ENCODE measurements around the gene CRACR2B. TPM values are rescaled to one million over a fixed set of nuclear protein-coding genes. Genes with fewer than 3 reads are reported as not detected.
A peak's percentile ranks its signal among the peaks of the same experiment; 100 is the strongest.

The CRACR2B gene
- total and polyA plus RNA-seq, 2 of the 13 experiments (the other 11 are each of a cell fraction or from before 2014, with no cell fraction given) = 14.9 to 21.0 TPM

DNA sequence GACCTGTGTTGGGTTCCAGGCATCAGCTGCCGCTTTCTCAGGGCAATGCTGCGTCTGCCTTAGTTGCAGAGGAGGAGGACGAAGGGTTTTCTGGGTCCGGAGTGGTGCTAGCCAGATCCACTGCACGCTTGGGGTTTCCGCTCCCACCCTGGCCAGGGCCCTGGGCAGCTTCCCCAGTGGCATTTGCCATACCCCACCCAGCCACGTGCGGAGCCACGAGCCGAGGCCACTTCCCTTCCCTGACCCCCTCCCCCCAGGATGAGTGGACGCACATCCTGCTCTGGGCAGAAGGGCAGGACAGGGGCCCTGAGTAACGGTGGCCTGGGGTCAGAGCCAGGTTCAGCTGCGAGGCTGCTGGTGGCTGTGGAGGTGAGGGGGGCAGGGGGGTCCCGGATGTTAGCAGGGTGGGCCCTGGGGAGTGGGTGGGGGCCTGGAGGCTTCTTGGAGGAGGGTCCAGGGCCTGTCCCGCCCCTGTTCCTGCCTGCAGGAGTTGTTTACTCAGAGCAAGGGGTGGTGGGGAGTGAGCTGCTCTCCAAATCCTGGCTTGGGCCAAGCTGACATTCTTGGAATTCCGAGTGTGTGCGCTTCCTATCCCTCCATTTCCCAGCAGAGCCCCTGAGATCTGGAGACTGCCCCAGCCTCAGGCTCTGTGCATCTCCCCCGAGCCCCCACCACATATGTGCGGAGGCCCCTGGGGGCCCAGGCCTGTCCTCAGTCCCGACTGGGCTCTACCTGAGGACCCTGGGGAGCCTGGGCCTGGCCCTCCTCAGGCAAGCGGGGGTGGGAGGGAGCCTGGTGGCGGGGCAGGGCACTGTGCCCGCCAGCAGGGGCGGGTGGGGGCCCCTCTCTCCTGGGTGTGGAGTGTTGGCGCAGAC is 16.3 kb downstream of the CRACR2B start (continued):
- TF ChIP-seq HINFP (CRISPR knock-in tag; IDR thresholded peaks at IDR 0.05; ENCODE audit: low read depth) (no peak; the same call in 1 of the 2 replicates), FOXP1 (IDR thresholded peaks at IDR 0.05) (no peak), FOXP1 (CRISPR knock-in tag; IDR thresholded peaks at IDR 0.05) (peak; percentile 42), HMGA1 (CRISPR knock-in tag; conservative IDR thresholded peaks at IDR 0.05) (no peak), ZNF446 (CRISPR knock-in tag; IDR thresholded peaks at IDR 0.05) (no peak), SATB2 (CRISPR knock-in tag; IDR thresholded peaks at IDR 0.05) (no peak), ELF1 (CRISPR knock-in tag; IDR thresholded peaks at IDR 0.05) (peak; percentile 45; the same call in 1 of the 2 replicates), IKZF4 (CRISPR knock-in tag; IDR thresholded peaks at IDR 0.05; ENCODE audit: borderline replicate concordance, low read depth, not compliant biosample characterization) (peak; percentile 64), SYNCRIP (IDR thresholded peaks at IDR 0.05; ENCODE audit: insufficient read depth, low read depth, low read length) (no peak), NFATC3 (CRISPR knock-in tag; IDR thresholded peaks at IDR 0.05) (no peak), MIER2 (CRISPR knock-in tag; IDR thresholded peaks at IDR 0.05) (no peak), SETDB1 (CRISPR knock-in tag; IDR thresholded peaks at IDR 0.05; ENCODE audit: borderline replicate concordance) (no peak), ELK4 (CRISPR knock-in tag; IDR thresholded peaks at IDR 0.05; ENCODE audit: borderline replicate concordance) (no peak), ZIK1 (CRISPR knock-in tag; IDR thresholded peaks at IDR 0.05; ENCODE audit: borderline replicate concordance, low read depth) (peak; percentile 49; the same call in 1 of the 2 replicates), IKZF5 (CRISPR knock-in tag; IDR thresholded peaks at IDR 0.05) (no peak), ZNF720 (CRISPR knock-in tag; IDR thresholded peaks at IDR 0.05) (no peak), MIXL1 (CRISPR knock-in tag; IDR thresholded peaks at IDR 0.05) (no peak), HMGXB3 (CRISPR knock-in tag; IDR thresholded peaks at IDR 0.05; ENCODE audit: borderline replicate concordance) (no peak)
- TF ChIP-seq, protein P1, sequence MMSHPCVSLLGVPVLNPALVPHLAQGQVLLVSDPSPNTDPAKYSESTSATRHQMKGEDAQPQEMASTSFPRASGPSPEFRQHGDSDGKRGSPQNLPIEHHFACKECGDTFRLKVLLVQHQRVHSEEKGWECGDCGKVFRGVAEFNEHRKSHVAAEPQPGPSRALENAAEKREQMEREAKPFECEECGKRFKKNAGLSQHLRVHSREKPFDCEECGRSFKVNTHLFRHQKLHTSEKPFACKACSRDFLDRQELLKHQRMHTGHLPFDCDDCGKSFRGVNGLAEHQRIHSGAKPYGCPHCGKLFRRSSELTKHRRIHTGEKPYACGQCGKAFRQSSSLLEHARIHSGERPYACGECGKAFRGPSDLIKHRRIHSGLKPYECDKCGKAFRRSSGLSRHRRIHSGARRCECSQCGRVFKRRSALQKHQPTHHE (CRISPR knock-in tag; IDR thresholded peaks at IDR 0.05; ENCODE audit: borderline replicate concordance) = 0 out of 2 replicates have a peak, but pooled peaks have one; percentile 23

Measured in HepG2 (cell line).